Trophoblast cell (in vitro differentiated cells and primary cell): ENCODE results near the gene DLX1. TPM values are rescaled to one million over a fixed set of nuclear protein-coding genes. Genes with fewer than 3 reads are reported as not detected.
A peak's percentile ranks its signal among the peaks of the same experiment; 100 is the strongest.

Experiments
- DNase-seq, 2 donors: peaks; one replicate each; pipeline ENCODE4 v3.0.0-alpha.2; 2016
- H2AFZ ChIP-seq: 2 replicates; pipeline ENCODE4 v1.6.1; 2013; ENCODE audit warnings: low read length, moderate library complexity, mild to moderate bottlenecking; ENCODE audit not compliant: insufficient read depth, poor library complexity
- H2AK5ac ChIP-seq: 2 replicates; pipeline ENCODE4 v1.6.1; 2013; ENCODE audit warnings: mild to moderate bottlenecking, low read length
- H2BK120ac ChIP-seq: 2 replicates; pipeline ENCODE4 v1.6.1; 2013; ENCODE audit warnings: low read length, mild to moderate bottlenecking, moderate library complexity; ENCODE audit not compliant: insufficient read depth, poor library complexity
- H2BK12ac ChIP-seq: 2 replicates; pipeline ENCODE4 v1.6.1; 2013; ENCODE audit warnings: mild to moderate bottlenecking, low read length, moderate library complexity
- H2BK5ac ChIP-seq: 2 replicates; pipeline ENCODE4 v1.6.1; 2013; ENCODE audit warnings: low read length, low read depth, moderate library complexity, mild to moderate bottlenecking; ENCODE audit not compliant: poor library complexity
- H3K14ac ChIP-seq: 2 replicates; pipeline ENCODE4 v1.6.1; 2013; ENCODE audit warnings: mild to moderate bottlenecking, low read length
- H3K18ac ChIP-seq: 2 replicates; pipeline ENCODE4 v1.6.1; 2013; ENCODE audit warnings: mild to moderate bottlenecking, low read length
- H3K23ac ChIP-seq: 2 replicates; pipeline ENCODE4 v1.6.1; 2013; ENCODE audit warnings: low read length
- H3K27ac ChIP-seq: 2 replicates; pipeline ENCODE4 v1.5.1; 2013; ENCODE audit warnings: low read depth, mild to moderate bottlenecking, inconsistent platforms, low read length, moderate library complexity
- H3K27me3 ChIP-seq: 2 replicates; pipeline ENCODE4 v1.6.1; 2013; ENCODE audit warnings: inconsistent platforms, mild to moderate bottlenecking, low read length, moderate library complexity; ENCODE audit not compliant: insufficient read depth
- H3K36me3 ChIP-seq, 2 experiments: 1 replicate in 1 of 2; 2 replicates in 1 of 2; pipeline ENCODE4 v1.6.1; 2013; ENCODE audit warnings: low read length in 2 of 2, mild to moderate bottlenecking in 2 of 2, moderate library complexity in 1 of 2; ENCODE audit not compliant: insufficient read depth in 2 of 2, control insufficient read depth in 1 of 2
- H3K4ac ChIP-seq: 2 replicates; pipeline ENCODE4 v1.6.1; 2013; ENCODE audit warnings: low read depth, mild to moderate bottlenecking, low read length, moderate library complexity
- H3K4me1 ChIP-seq, 2 experiments: 1 replicate in 1 of 2; 2 replicates in 1 of 2; pipeline ENCODE4 v1.6.1; 2013; ENCODE audit warnings: low read length in 2 of 2, mild to moderate bottlenecking in 2 of 2, moderate library complexity in 1 of 2; ENCODE audit not compliant: insufficient read depth in 2 of 2, control insufficient read depth in 1 of 2
- H3K4me2 ChIP-seq: 2 replicates; pipeline ENCODE4 v1.6.1; 2013; ENCODE audit warnings: inconsistent platforms, mild to moderate bottlenecking, low read length, moderate library complexity
- H3K4me3 ChIP-seq: 2 replicates; pipeline ENCODE4 v1.5.1; 2013; ENCODE audit warnings: mild to moderate bottlenecking, low read depth, low read length, inconsistent platforms
- H3K79me1 ChIP-seq: one replicate; pipeline ENCODE4 v1.6.1; 2013; ENCODE audit warnings: low read length
- H3K79me2 ChIP-seq: 2 replicates; pipeline ENCODE4 v1.6.1; 2013; ENCODE audit warnings: low read length, mild to moderate bottlenecking; ENCODE audit not compliant: control insufficient read depth, insufficient read depth, poor library complexity
- H3K9ac ChIP-seq: 2 replicates; pipeline ENCODE4 v1.6.1; 2013; ENCODE audit warnings: mild to moderate bottlenecking, low read length
- H3K9me3 ChIP-seq: 2 replicates; pipeline ENCODE4 v1.6.1; 2013; ENCODE audit warnings: low read depth, mild to moderate bottlenecking, control low read depth, inconsistent platforms, low read length; ENCODE audit not compliant: insufficient read depth
- H4K12ac ChIP-seq: 2 replicates; pipeline ENCODE4 v1.6.1; 2013; ENCODE audit warnings: low read depth, mild to moderate bottlenecking, low read length, moderate library complexity
- H4K8ac ChIP-seq: 2 replicates; pipeline ENCODE4 v1.6.1; 2013; ENCODE audit warnings: low read depth, mild to moderate bottlenecking, low read length, moderate library complexity
- H4K91ac ChIP-seq: one replicate; pipeline ENCODE4 v1.6.1; 2013; ENCODE audit warnings: low read depth, mild to moderate bottlenecking, low read length, moderate library complexity
- WGBS: extraction: QIAGEN DNeasy Blood & Tissue Kit; methylation state at CpG from one replicate; pipeline ENCODE4 v1.1.7; 2013; ENCODE audit warnings: missing lambda C conversion rate; ENCODE audit not compliant: insufficient read length, insufficient coverage; ENCODE audit errors: extremely low coverage; 5-methylcytosine and 5-hydroxymethylcytosine counted together
- polyA plus RNA-seq: library from polyadenylated mRNA; stranded (reverse); fragments of 200-250 nt; gene quantifications from 2 replicates; pipeline ENCODE4 v1.2.3, GENCODE V29; 2013

The DLX1 gene
- polyA plus RNA-seq: 14.1 and 14.7 TPM in 2 replicates

DNA sequence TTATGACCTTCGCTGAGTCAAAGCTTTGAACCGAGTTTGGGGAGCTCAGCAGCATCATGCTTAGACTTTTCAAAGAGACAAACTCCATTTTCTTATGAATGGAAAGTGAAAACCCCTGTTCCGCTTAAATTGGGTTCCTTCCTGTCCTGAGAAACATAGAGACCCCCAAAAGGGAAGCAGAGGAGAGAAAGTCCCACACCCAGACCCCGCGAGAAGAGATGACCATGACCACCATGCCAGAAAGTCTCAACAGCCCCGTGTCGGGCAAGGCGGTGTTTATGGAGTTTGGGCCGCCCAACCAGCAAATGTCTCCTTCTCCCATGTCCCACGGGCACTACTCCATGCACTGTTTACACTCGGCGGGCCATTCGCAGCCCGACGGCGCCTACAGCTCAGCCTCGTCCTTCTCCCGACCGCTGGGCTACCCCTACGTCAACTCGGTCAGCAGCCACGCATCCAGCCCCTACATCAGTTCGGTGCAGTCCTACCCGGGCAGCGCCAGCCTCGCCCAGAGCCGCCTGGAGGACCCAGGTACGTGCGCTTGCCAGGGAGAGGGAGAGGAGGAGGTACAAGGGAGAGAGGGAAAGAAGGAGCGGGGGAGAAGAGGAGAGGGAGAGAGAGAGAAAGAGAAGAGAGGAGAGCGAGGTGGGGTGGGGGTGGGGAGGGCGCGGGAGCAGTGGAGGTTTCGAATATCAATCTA is at the start of gene DLX1:
DLX1 (plus strand) TSS at position 48 of the 700 bp plus-strand sequence; CDS start at position 219, 171 bp downstream.
- Histone ChIP-seq H3K4me2 (peak within 1 kb of the TSS; percentile 95), H3K36me3 (peaks cover 0 to 8% of the 10 kb centered on the region in 2 experiments), H3K14ac (peak within 1 kb of the TSS; percentile 46), H3K4ac (peak within 1 kb of the TSS; percentile 13), H3K27me3 (peaks cover 52% of the 10 kb centered on the region), H2AK5ac (peak within 1 kb of the TSS; percentile 17), H2BK5ac (peak within 1 kb of the TSS; percentile 67), H4K12ac (peak within 1 kb of the TSS; percentile 15), H3K4me1 (peaks cover 23 to 39% of the 10 kb centered on the region in 2 experiments), H3K79me1 (peaks cover 40% of the 10 kb centered on the region), H3K79me2 (peaks cover 13% of the 10 kb centered on the region), H3K23ac (no peak within 1 kb of the TSS), H3K18ac (peak within 1 kb of the TSS; percentile 63), H3K27ac (peak within 1 kb of the TSS; percentile 49), H4K8ac (peak within 1 kb of the TSS; percentile 70), H2AFZ (peak within 1 kb of the TSS; percentile 72), H4K91ac (peak within 1 kb of the TSS; percentile 91), H3K4me3 (peak within 1 kb of the TSS; percentile 81), H2BK12ac (peak within 1 kb of the TSS; percentile 51), H3K9ac (peak within 1 kb of the TSS; percentile 70), H3K9me3 (peaks cover 5% of the 10 kb centered on the region), H2BK120ac (peak within 1 kb of the TSS; percentile 44)
- WGBS: no CpG with 5 or more reads among the region's 34 CpGs
- DNase-seq: no peak

DNA sequence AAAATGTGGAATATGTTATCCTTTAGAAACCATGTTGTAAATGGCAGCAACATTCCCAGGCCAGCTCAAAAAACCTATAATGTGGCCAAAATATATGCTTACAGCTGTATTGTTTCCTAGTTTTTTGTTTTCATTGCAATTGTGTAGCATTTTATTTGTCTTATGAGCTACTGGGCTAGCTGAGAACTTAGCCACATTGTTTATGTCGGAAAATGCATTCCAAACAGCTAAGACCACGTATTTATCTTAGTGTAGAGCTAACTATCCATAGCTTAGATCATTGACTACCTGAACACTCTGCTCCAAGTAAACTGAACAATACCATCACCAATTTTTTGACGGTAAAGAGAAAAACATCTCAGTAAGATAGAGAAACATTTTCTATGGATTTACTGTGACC is 47.2 kb upstream of the DLX1 start:
- Histone ChIP-seq H3K79me2 (no peaks in the 10 kb centered on the region), H2BK5ac (no peak overlapping the region), H2BK120ac (no peak overlapping the region), H4K8ac (no peak overlapping the region), H4K12ac (no peak overlapping the region), H3K9ac (no peak overlapping the region), H2AFZ (no peak overlapping the region), H3K23ac (no peak overlapping the region), H2AK5ac (no peak overlapping the region), H2BK12ac (no peak overlapping the region), H3K4me2 (no peak overlapping the region), H3K14ac (no peak overlapping the region), H3K4me1 (no peaks in the 10 kb centered on the region), H3K4me3 (no peak overlapping the region), H3K36me3 (no peaks in the 10 kb centered on the region), H3K9me3 (no peaks in the 10 kb centered on the region), H3K18ac (no peak overlapping the region), H3K4ac (no peak overlapping the region), H3K27ac (no peak overlapping the region), H3K27me3 (no peaks in the 10 kb centered on the region), H3K79me1 (no peaks in the 10 kb centered on the region), H4K91ac (no peak overlapping the region)
- no peak for DNase-seq
- WGBS: no CpG with 5 or more reads among the region's 3 CpGs

DNA sequence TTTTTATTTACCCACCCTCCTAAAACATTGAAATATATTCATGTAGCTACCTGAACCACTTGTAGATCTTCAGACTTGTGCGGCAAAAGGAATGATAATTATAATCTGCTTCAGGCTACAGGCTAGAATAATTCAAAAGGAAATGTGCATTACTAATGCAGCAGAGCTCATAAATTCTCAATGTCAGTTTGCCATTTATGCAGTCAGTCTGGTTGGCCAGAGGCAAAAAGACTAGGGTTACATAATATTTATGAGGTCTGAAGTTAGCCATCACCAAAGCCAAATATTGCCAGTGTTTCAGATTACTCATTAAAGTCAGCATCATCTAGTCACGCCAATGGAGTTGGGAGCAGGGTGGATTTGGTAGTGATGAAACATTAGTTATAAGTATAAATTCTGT is 46.7 kb upstream of the DLX1 start:
- Histone ChIP-seq H3K14ac (no peak overlapping the region), H3K27ac (no peak overlapping the region), H3K27me3 (no peaks in the 10 kb centered on the region), H3K9ac (no peak overlapping the region), H3K4me1 (no peaks in the 10 kb centered on the region), H2BK5ac (no peak overlapping the region), H2AK5ac (no peak overlapping the region), H4K91ac (no peak overlapping the region), H4K12ac (no peak overlapping the region), H3K23ac (no peak overlapping the region), H3K36me3 (no peaks in the 10 kb centered on the region), H3K79me1 (no peaks in the 10 kb centered on the region), H3K4me3 (no peak overlapping the region), H3K18ac (no peak overlapping the region), H3K9me3 (no peaks in the 10 kb centered on the region), H3K79me2 (no peaks in the 10 kb centered on the region), H3K4me2 (no peak overlapping the region), H4K8ac (no peak overlapping the region), H3K4ac (no peak overlapping the region), H2BK120ac (no peak overlapping the region), H2BK12ac (no peak overlapping the region), H2AFZ (no peak overlapping the region)
- WGBS: no CpG with 5 or more reads among the region's 2 CpGs
- no peak for DNase-seq

DNA sequence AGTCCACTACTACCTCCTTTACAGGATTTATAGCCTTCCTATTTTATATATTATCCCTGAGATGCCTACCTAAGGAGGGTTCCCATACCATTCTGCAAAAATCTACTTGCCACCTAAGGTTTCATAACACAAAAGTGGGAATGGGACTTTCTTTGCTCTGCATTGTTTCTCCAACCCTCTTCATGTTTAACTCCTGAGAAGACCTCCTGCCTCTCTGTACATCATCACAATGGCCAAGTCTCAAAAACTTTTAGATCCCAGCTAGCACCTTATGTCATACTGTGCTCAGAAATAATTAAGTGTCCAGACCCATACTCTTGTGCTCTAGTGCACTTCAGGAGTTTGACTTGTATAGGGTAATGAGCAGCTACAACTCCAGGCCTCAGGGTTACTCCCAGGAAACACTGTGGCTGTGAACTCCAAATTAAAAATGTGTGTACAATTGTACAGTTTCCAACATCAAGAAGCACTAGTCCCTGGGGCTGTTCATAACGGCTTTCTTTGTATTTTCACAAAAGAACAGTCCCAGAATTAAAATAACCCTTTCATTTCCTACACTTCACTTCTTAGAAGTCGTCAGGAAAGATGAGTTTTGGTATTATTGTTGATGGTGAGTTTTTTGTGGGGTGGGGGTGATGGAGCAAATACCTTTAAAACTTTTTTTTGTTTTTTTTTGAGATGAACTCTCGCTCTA is 46.1 kb upstream of the DLX1 start:
- Histone ChIP-seq H3K18ac (no peak overlapping the region), H3K23ac (no peak overlapping the region)
- no CpG with 5 or more reads among the region's 3 CpGs for WGBS

More for the DNA sequence above, 46.1 kb upstream of the DLX1 start:
- Histone ChIP-seq H2BK12ac (no peak overlapping the region), H3K4me2 (no peak overlapping the region), H3K4me1 (no peaks in the 10 kb centered on the region), H3K36me3 (no peaks in the 10 kb centered on the region), H3K14ac (no peak overlapping the region), H4K8ac (no peak overlapping the region), H2BK120ac (no peak overlapping the region), H2AFZ (no peak overlapping the region), H3K79me2 (no peaks in the 10 kb centered on the region), H2BK5ac (no peak overlapping the region), H2AK5ac (no peak overlapping the region), H3K4me3 (no peak overlapping the region), H3K79me1 (no peaks in the 10 kb centered on the region), H3K9me3 (no peaks in the 10 kb centered on the region), H3K27me3 (no peaks in the 10 kb centered on the region), H3K27ac (no peak overlapping the region), H3K4ac (no peak overlapping the region), H4K91ac (no peak overlapping the region), H4K12ac (no peak overlapping the region), H3K9ac (no peak overlapping the region)
- DNase-seq: no peak
